ENCODE results near the gene HMHB1.

GRCh38 chr5:143770450-143770849 lies 41.5 kb upstream of the HMHB1 start:
- TF ChIP-seq, protein P1, sequence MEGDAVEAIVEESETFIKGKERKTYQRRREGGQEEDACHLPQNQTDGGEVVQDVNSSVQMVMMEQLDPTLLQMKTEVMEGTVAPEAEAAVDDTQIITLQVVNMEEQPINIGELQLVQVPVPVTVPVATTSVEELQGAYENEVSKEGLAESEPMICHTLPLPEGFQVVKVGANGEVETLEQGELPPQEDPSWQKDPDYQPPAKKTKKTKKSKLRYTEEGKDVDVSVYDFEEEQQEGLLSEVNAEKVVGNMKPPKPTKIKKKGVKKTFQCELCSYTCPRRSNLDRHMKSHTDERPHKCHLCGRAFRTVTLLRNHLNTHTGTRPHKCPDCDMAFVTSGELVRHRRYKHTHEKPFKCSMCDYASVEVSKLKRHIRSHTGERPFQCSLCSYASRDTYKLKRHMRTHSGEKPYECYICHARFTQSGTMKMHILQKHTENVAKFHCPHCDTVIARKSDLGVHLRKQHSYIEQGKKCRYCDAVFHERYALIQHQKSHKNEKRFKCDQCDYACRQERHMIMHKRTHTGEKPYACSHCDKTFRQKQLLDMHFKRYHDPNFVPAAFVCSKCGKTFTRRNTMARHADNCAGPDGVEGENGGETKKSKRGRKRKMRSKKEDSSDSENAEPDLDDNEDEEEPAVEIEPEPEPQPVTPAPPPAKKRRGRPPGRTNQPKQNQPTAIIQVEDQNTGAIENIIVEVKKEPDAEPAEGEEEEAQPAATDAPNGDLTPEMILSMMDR (IDR thresholded peaks at IDR 0.05): no peak
- no peak for TF ChIP-seq POLR2A (IDR thresholded peaks at IDR 0.05)

Measured in thyroid gland (tissue), 4 donors.